Measurements from ENCODE around the gene HERC3.

The HERC3 gene

GRCh38 chr4:88713782-88714181 lies 121.5 kb downstream of the HERC3 start:
- no peak overlapping the region for H3K27ac ChIP-seq
- POLR2A ChIA-PET (ENCODE audit: low non-redundant PET), result no interaction called here
- DNase-seq (ENCODE audit: low spot score), result no peak
- CTCF ChIA-PET, result no interaction called here
- no peak for TF ChIP-seq CTCF (conservative IDR thresholded peaks at IDR 0.05; ENCODE audit: low read depth)

GRCh38 chr4:88718098-88718497 lies 125.8 kb downstream of the HERC3 start:
- CTCF ChIA-PET, result no interaction called here
- H3K27ac ChIP-seq, result no peak overlapping the region
- TF ChIP-seq CTCF (conservative IDR thresholded peaks at IDR 0.05; ENCODE audit: low read depth), result no peak
- POLR2A ChIA-PET (ENCODE audit: low non-redundant PET), result no interaction called here
- DNase-seq (ENCODE audit: low spot score), result no peak

- POLR2A ChIA-PET (ENCODE audit: low non-redundant PET), result no interaction called here
- H3K27ac ChIP-seq, result no peak overlapping the region
- DNase-seq (ENCODE audit: low spot score), result no peak
- TF ChIP-seq CTCF (conservative IDR thresholded peaks at IDR 0.05; ENCODE audit: low read depth), result no peak
- CTCF ChIA-PET, result no interaction called here
Observed at GRCh38 chr4:88719381-88719780, 127.1 kb downstream of the HERC3 start.

- POLR2A ChIA-PET (ENCODE audit: low non-redundant PET), result no interaction called here
- TF ChIP-seq CTCF (conservative IDR thresholded peaks at IDR 0.05; ENCODE audit: low read depth), result no peak
- DNase-seq (ENCODE audit: low spot score), result no peak
- no peak overlapping the region for H3K27ac ChIP-seq
- CTCF ChIA-PET, result no interaction called here
Observed at GRCh38 chr4:88720451-88721428, 128.5 kb downstream of the HERC3 start.

- DNase-seq (ENCODE audit: low spot score), result no peak
- no peak overlapping the region for H3K27ac ChIP-seq
- TF ChIP-seq CTCF (conservative IDR thresholded peaks at IDR 0.05; ENCODE audit: low read depth), result no peak
- CTCF ChIA-PET, result interaction anchor here (0.6 kb wide), 1 partner anchor 154 kb away, joined by 3 read pairs; no protein-coding TSS in a partner anchor
- POLR2A ChIA-PET (ENCODE audit: low non-redundant PET), result interaction anchor here (0.6 kb wide), 1 partner anchor 110 kb away, joined by 3 read pairs; no protein-coding TSS in a partner anchor
Observed at GRCh38 chr4:88722276-88722780, 130.0 kb downstream of the HERC3 start.

- no peak for DNase-seq (ENCODE audit: low spot score)
- ChIA-PET POLR2A (ENCODE audit: low non-redundant PET) (interaction anchor here (0.6 kb wide), 1 partner anchor 111 kb away, joined by 3 read pairs; no protein-coding TSS in a partner anchor), CTCF (interaction anchor here (0.6 kb wide), 1 partner anchor 153 kb away, joined by 3 read pairs; no protein-coding TSS in a partner anchor)
- H3K27ac ChIP-seq, result no peak overlapping the region
- no peak for TF ChIP-seq CTCF (conservative IDR thresholded peaks at IDR 0.05; ENCODE audit: low read depth)
Observed at GRCh38 chr4:88722828-88723227, 130.5 kb downstream of the HERC3 start.

Data from RWPE1 (cell line).